ENCODE results near the gene KDM6A.
"Not testable (repeated sequence)": the region's sequence is repeated elsewhere in the genome, so short reads cannot be mapped to it uniquely, and the experiment has no call there.

Gene KDM6A

DNA sequence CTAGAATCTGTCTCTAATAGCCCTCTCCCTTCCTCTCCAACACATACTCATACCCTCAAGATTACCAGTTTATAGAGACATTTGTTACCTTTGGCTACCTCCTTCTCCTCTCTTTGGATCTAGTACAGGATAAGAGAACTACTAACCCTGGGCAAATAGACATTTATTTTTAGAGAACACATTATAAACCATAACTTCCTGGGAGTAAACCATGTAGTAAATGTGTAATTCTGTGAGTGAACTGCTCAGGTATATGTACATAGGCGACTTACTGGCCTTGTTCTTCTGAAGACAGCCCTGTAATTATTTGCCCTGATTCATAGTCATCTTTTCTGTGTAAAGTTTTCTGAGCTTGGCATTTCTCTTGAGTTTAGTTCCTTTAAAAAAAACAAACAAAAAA, 94.2 kb downstream of the KDM6A start:
- DNase-seq: no peak

GRCh38 chrX:44970709-44971108, 97.7 kb downstream of the KDM6A start:
- DNase-seq: no peak

GRCh38 chrX:44971674-44972073, 98.7 kb downstream of the KDM6A start:
- no peak for DNase-seq

DNA sequence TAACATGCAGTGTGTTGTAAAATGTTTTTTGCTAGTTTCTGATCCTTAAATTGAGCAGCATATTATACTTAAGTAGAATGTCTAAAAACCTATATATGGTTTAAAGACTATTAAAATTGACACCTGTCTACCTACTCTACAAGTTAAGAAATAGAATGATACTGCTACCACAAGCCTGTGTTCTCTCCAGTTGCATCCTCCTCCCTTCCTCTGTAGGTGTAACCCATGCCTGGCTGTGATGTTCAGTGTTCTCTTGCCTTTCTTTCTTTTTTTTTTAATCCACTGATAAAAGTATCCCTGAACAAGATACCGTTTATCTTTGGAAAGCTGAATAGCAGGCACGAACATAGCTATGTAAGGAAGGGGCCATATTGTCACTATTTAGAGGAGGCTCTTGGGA, 99.1 kb downstream of the KDM6A start:
- no peak for DNase-seq

DNA sequence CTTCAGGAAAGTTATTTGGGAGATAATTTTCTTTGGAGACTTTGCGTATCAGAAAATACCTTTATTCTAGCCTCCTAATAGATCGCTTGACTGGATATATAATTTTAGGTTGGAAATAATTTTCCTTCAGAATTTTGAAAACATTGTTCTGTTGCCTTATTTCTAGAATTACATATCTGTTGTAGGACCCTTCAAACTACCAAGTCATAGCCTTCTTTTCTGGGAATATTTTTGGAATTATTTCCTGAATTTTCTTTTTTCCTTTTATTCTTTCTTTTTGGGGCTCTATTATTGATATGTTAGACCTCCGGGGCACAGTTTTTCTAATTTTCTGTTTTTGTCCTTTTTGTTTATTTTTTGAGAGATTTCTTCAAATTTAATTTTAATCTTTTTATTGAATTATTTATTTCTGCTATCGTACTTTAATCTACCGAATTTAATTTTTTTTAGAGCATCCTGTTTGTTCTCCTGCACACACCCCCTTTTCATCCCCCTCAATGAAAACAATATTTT, 100.5 kb downstream of the KDM6A start:
- DNase-seq: no peak

- no peak for DNase-seq
These were observed 101.5 kb downstream of the KDM6A start for GRCh38 chrX:44974451-44974850.

GRCh38 chrX:44975666-44976263, 102.8 kb downstream of the KDM6A start:
- DNase-seq: no peak

GRCh38 chrX:44978976-44979375, 106.0 kb downstream of the KDM6A start:
- no peak for DNase-seq

DNA sequence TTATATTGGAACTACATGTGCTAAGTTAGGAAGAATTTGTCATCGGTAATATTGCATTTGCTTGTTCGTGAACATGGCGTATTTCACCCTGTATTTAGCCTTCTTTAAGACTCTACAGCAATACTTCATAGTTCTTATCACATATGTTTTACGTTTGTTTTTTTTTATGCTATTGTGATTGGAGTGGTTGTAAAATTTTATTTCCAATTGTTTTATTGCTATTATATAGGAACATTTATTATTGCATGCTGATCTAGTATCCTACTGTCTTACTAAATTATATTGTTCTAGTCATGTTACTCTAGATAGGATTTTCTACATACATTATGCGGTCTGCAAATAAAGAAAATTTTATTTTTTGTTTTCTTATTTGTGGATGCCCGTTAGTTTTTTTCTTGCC, 107.4 kb downstream of the KDM6A start:
- DNase-seq: no peak

- DNase-seq: no peak
These were observed 107.9 kb downstream of the KDM6A start for GRCh38 chrX:44980883-44981282.

DNA sequence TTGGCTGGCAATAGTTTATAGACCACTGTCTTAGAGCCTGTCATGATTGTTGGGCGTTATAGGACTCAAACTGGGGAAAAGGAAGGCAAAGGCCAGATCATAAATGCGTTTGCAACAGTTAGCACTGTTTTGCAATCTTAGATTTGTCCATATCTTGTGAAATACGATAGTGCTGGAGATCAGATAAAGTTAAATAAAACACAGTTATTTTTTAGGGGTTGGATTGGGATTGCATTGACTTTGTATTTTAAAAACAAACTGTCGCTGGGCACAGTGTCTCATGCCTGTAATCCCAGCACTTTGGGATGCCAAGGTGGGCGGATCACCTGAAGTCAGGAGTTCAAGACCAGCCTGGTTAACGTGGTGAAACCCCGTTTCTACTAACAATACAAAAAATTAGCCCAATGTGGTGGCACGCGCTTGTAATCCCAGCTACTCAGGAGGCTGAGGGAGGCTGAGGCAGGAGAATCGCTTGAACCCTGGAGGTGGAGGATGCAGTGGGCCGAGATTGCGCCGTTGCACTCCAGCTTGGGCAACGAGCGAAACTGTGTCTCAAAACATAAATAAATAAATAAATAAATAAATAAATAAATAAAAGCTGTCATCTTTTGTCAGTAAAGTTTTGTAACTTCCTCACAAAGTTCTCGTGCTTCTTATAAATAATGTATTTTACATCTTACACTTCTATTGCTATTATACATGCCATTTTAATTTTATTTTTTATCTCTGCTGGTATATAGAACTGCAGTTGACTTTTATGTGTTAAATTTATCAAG, 117.2 kb downstream of the KDM6A start:
- DNase-seq: no peak

DNA sequence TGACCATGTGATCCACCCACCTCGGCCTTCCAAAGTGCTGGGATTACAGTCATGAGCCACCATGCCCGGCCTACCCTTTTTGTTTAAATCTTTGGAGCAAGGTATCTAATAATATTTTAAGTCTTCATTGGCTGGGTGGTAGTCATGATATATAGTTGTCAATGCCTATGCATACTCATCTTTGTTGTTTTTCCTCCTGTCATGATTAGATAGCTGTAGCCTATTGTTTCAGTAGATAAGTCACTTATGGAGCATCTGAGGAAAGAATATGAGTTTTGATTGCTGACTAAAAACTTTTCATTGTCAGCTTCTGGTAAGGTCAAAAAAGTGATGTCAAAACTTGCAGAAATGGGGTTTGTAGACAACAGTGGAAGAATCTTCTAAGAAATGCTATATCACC, 119.8 kb downstream of the KDM6A start:
- DNase-seq: no peak

- DNase-seq: no peak
These were observed 123.3 kb downstream of the KDM6A start for GRCh38 chrX:44996277-44996676.

GRCh38 chrX:44997282-44997812, 124.4 kb downstream of the KDM6A start:
- no peak for DNase-seq

DNA sequence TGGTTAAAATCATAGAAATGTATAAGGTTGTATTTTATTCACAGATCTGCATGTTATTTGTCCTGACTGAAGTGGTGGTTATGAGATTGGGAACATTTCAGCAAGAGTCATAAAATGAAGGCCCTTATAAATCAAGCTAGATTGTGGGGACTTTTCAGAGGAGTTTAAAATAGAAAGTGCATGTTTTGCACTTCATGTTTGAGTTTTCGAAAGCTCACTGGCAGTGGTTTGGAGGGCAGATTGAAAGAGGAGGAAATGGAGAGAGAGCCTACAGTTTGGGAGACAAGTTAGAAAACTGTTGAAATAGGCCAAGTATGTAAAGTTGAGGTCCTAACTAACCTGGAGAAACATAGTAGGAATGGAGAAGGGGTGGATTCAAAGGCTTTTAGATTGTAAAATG, 124.9 kb downstream of the KDM6A start:
- no peak for DNase-seq

DNA sequence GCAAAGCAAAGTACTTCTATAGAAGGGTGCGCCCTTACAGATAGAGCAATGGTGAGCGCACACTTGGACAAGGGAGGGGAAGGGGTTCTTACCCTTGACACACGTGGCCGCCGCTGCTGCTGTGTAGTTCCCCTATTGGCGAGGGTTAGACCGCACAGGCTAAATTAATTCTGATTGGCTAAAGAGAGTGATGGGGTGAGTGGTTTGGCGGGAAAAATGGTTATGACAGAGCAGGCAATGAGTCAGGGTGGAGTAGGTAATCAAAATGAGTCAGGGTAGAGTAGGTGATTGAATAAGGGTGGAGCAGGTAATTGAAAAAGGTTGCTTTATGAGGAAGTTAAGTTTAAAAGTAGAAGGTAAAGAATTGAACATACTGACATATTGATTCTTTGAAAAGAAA, 126.2 kb downstream of the KDM6A start:
- DNase-seq: not testable (repeated sequence)

DNA sequence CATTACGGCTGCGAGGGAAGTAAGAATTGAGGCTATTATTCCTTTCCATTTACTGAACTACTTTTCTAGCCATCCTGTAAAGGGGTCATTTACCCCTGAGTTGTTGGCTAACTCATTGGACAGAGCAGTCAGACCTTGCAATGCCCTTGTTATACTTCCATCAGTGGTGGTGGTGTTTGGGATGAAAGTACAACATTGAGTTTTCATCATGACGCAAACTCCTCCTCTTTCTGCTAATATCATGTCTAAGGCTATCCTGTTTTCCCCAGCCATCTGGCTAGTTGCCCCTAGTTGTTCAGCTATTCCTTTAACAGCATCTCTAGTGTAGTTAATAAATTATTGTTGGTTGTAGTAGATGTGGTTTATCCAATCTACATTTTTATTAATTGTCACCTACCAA, 126.9 kb downstream of the KDM6A start:
- DNase-seq: not testable (repeated sequence)

DNA sequence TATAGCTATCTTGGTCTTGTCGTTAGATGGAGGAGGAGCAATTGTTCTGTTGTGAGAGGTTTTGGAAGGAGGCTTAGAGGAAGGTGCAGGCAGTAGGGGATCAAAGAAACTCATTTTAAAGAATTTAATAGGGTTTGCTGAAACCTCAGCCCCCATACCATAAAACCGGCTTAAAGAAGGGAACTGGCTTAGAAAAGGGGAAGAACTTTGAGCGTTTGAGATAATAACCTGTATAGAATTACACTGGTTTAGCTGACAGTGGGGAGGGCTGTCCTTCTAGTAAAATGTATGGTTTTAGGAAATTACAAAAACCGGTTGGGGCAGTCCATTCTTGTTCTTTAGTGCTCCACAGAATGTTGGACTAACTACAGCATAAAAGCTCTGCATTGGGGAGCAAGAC, 128.1 kb downstream of the KDM6A start:
- DNase-seq: no peak

DNA sequence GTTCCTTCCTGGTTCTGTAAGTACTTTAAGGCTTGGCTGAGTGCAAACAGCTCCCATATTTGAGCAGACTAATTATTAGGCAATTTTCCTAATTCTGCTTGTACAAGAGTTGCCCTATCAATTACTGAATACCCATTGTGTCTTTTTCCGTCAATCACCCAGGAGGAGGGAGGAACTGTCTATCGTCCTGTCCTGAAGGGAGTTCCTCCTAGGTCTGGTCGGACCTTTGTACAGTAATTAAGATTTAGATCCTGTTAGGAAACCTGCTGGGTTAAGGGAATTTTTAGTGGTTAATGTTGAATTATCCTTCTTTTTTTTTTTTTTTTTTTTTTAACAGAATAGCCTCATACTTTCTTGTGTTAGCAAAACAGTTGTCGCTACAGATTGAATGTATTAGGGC, 130.1 kb downstream of the KDM6A start:
- DNase-seq: no peak

- DNase-seq: no peak
These were observed 133.2 kb downstream of the KDM6A start for GRCh38 chrX:45006002-45006800.

DNA sequence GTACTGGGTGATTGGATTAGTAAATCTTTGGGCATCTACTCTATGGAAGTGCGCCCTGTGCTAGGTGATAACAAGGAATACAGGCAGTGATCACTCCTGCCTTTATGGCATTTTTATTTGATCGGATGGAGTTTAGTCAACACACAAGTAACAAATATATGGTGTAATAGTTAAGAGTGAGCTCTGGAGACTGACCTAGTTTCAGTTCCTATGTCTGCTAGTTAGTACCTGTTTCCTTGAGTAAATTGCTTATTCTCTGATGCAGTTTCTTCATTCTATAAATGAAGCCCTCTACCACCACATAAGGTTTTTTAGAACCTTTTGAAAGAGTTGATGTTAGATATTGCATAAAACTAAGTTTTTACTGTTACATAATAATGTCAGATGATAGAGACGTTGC, 134.6 kb downstream of the KDM6A start:
- no peak for DNase-seq

DNA sequence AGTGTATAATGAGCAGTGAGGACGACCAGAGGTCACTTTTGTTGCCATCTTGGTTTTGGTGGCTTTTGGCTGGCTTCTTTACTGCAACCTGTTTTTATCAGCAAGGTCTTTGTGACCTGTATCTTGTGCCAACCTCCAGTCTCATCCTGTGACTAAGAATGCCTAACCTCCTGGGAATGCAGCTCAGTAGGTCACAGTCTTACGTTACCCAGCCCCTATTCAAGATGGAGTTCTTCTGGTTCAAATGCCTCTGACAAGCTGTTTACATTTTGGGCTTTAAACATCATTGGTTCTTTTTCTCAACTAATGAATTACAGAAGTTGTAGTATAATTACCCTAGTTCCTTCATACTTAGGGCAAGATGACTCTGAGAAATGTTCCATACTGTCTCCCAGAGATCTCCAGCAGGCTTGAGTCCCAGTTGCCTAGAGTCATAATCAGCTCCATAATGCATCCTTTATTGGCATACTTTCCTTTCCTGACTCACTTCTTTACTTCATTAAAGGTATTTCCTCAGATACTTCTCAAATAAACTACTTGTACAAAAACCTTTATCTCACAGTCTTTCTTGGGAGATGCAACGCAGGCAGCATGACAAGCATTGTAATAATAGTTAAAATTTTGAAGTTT, 136.5 kb downstream of the KDM6A start:
- no peak for DNase-seq

- DNase-seq: no peak
These were observed 138.1 kb downstream of the KDM6A start for GRCh38 chrX:45011131-45011530.
